Rectal smooth muscle tissue (tissue), 1 donor: ENCODE measurements around the gene IFNL1.

Experiments used
- H3K27ac ChIP-seq: one replicate; pipeline ENCODE4 v1.7.0; 2013; ENCODE audit warnings: low read depth, low read length, inconsistent platforms
- H3K27me3 ChIP-seq: one replicate; pipeline ENCODE4 v1.7.0; 2013; ENCODE audit warnings: low read length; ENCODE audit not compliant: control insufficient read depth, insufficient read depth
- H3K36me3 ChIP-seq: one replicate; pipeline ENCODE4 v1.7.0; 2013; ENCODE audit warnings: low read length; ENCODE audit not compliant: control insufficient read depth, insufficient read depth
- H3K4me1 ChIP-seq: one replicate; pipeline ENCODE4 v1.7.0; 2013; ENCODE audit warnings: low read length; ENCODE audit not compliant: control insufficient read depth, insufficient read depth
- H3K4me3 ChIP-seq: one replicate; pipeline ENCODE4 v1.7.0; 2013; ENCODE audit warnings: low read length
- H3K9ac ChIP-seq: one replicate; pipeline ENCODE4 v1.7.0; 2013; ENCODE audit warnings: low read length

IFNL1 gene

GRCh38 chr19:39282021-39282420, 14.2 kb upstream of the IFNL1 start:
- no peak overlapping the region for H3K27ac ChIP-seq
- no peak overlapping the region for H3K9ac ChIP-seq
- H3K27me3 ChIP-seq = no peaks in the 10 kb centered on the region
- H3K36me3 ChIP-seq = no peaks in the 10 kb centered on the region
- H3K4me1 ChIP-seq = no peaks in the 10 kb centered on the region
- no peak overlapping the region for H3K4me3 ChIP-seq

- no peaks in the 10 kb centered on the region for H3K4me1 ChIP-seq
- H3K27ac ChIP-seq = no peak overlapping the region
- no peak overlapping the region for H3K4me3 ChIP-seq
- no peak overlapping the region for H3K9ac ChIP-seq
- H3K36me3 ChIP-seq = no peaks in the 10 kb centered on the region
- no peaks in the 10 kb centered on the region for H3K27me3 ChIP-seq
These were observed 12.2 kb upstream of the IFNL1 start for GRCh38 chr19:39284032-39284431.

GRCh38 chr19:39293394-39293793, 2.8 kb upstream of the IFNL1 start:
- no peaks in the 10 kb centered on the region for H3K4me1 ChIP-seq
- no peaks in the 10 kb centered on the region for H3K27me3 ChIP-seq
- no peak overlapping the region for H3K27ac ChIP-seq

GRCh38 chr19:39296906-39297305, 699 bp downstream of the IFNL1 start:
- Histone ChIP-seq H3K27ac (no peak overlapping the region), H3K27me3 (no peaks in the 10 kb centered on the region), H3K36me3 (no peaks in the 10 kb centered on the region), H3K4me1 (no peaks in the 10 kb centered on the region), H3K9ac (no peak overlapping the region), H3K4me3 (no peak overlapping the region)

More at GRCh38 chr19:39293394-39293793, 2.8 kb upstream of the IFNL1 start:
- no peak overlapping the region for H3K4me3 ChIP-seq
- no peak overlapping the region for H3K9ac ChIP-seq
- H3K36me3 ChIP-seq = no peaks in the 10 kb centered on the region

GRCh38 chr19:39297931-39298634, 1.9 kb downstream of the IFNL1 start:
- no peak overlapping the region for H3K27ac ChIP-seq
- H3K4me3 ChIP-seq = no peak overlapping the region
- H3K9ac ChIP-seq = no peak overlapping the region
- no peaks in the 10 kb centered on the region for H3K27me3 ChIP-seq
- H3K4me1 ChIP-seq = no peaks in the 10 kb centered on the region
- no peaks in the 10 kb centered on the region for H3K36me3 ChIP-seq

- no peak overlapping the region for H3K4me3 ChIP-seq
- no peaks in the 10 kb centered on the region for H3K36me3 ChIP-seq
- H3K4me1 ChIP-seq = no peaks in the 10 kb centered on the region
- no peak overlapping the region for H3K9ac ChIP-seq
- no peak overlapping the region for H3K27ac ChIP-seq
- no peaks in the 10 kb centered on the region for H3K27me3 ChIP-seq
These were observed 3.2 kb downstream of the IFNL1 start for GRCh38 chr19:39299404-39299803.

GRCh38 chr19:39299832-39300231, 3.6 kb downstream of the IFNL1 start:
- no peaks in the 10 kb centered on the region for H3K27me3 ChIP-seq
- no peak overlapping the region for H3K27ac ChIP-seq
- no peaks in the 10 kb centered on the region for H3K4me1 ChIP-seq
- H3K4me3 ChIP-seq = no peak overlapping the region
- H3K9ac ChIP-seq = no peak overlapping the region
- no peaks in the 10 kb centered on the region for H3K36me3 ChIP-seq

GRCh38 chr19:39301021-39301420, 4.8 kb downstream of the IFNL1 start:
- H3K27me3 ChIP-seq = peaks cover 5% of the 10 kb centered on the region
- H3K36me3 ChIP-seq = no peaks in the 10 kb centered on the region
- no peak overlapping the region for H3K4me3 ChIP-seq
- no peak overlapping the region for H3K27ac ChIP-seq
- H3K9ac ChIP-seq = no peak overlapping the region
- H3K4me1 ChIP-seq = no peaks in the 10 kb centered on the region

- Histone ChIP-seq H3K36me3 (no peaks in the 10 kb centered on the region), H3K9ac (no peak overlapping the region), H3K4me1 (no peaks in the 10 kb centered on the region), H3K27ac (no peak overlapping the region), H3K27me3 (peaks cover 6% of the 10 kb centered on the region), H3K4me3 (no peak overlapping the region)
These were observed 5.4 kb downstream of the IFNL1 start for GRCh38 chr19:39301562-39301961.

GRCh38 chr19:39303373-39304184, 7.4 kb downstream of the IFNL1 start:
- Histone ChIP-seq H3K27me3 (peaks cover 13% of the 10 kb centered on the region), H3K4me3 (no peak overlapping the region), H3K4me1 (no peaks in the 10 kb centered on the region), H3K27ac (no peak overlapping the region), H3K9ac (no peak overlapping the region), H3K36me3 (no peaks in the 10 kb centered on the region)

- no peaks in the 10 kb centered on the region for H3K4me1 ChIP-seq
- no peak overlapping the region for H3K4me3 ChIP-seq
- H3K36me3 ChIP-seq = no peaks in the 10 kb centered on the region
- H3K27ac ChIP-seq = no peak overlapping the region
- H3K27me3 ChIP-seq = peaks cover 13% of the 10 kb centered on the region
- H3K9ac ChIP-seq = no peak overlapping the region
These were observed 7.9 kb downstream of the IFNL1 start for GRCh38 chr19:39304185-39304513.

- H3K27me3 ChIP-seq = peaks cover 13% of the 10 kb centered on the region
- H3K36me3 ChIP-seq = no peaks in the 10 kb centered on the region
- H3K9ac ChIP-seq = no peak overlapping the region
- H3K4me3 ChIP-seq = no peak overlapping the region
- no peaks in the 10 kb centered on the region for H3K4me1 ChIP-seq
- H3K27ac ChIP-seq = no peak overlapping the region
These were observed 8.7 kb downstream of the IFNL1 start for GRCh38 chr19:39304701-39305571.
